GM19099 (cell line): ENCODE results near the gene GADL1.

Experiments
- POLR2A ChIP-seq: IDR thresholded peaks from 3 replicates; pipeline ENCODE4 v1.6.1; 2011; ENCODE audit warnings: low read depth; ENCODE audit not compliant: insufficient read length; ENCODE audit errors: extremely low read depth

Gene GADL1

GRCh38 chr3:30682434-30683155 lies 211.9 kb downstream of the GADL1 start:
- no peak for TF ChIP-seq POLR2A

GRCh38 chr3:30681649-30682211 lies 212.7 kb downstream of the GADL1 start:
- TF ChIP-seq POLR2A: no peak

GRCh38 chr3:30680789-30681648 lies 213.4 kb downstream of the GADL1 start:
- no peak for TF ChIP-seq POLR2A

GRCh38 chr3:30679045-30679444 lies 215.4 kb downstream of the GADL1 start:
- no peak for TF ChIP-seq POLR2A

GRCh38 chr3:30677347-30677685 lies 217.1 kb downstream of the GADL1 start:
- TF ChIP-seq POLR2A: no peak

- no peak for TF ChIP-seq POLR2A
Observed at GRCh38 chr3:30676424-30677346, 217.8 kb downstream of the GADL1 start.
